ENCODE data around the gene FBLN1. TPM values are rescaled to one million over a fixed set of nuclear protein-coding genes. Genes with fewer than 3 reads are reported as not detected.

FBLN1 gene
- total and polyA plus RNA-seq, 11 donors = 22.4 to 239 (median 44.7) TPM

DNA sequence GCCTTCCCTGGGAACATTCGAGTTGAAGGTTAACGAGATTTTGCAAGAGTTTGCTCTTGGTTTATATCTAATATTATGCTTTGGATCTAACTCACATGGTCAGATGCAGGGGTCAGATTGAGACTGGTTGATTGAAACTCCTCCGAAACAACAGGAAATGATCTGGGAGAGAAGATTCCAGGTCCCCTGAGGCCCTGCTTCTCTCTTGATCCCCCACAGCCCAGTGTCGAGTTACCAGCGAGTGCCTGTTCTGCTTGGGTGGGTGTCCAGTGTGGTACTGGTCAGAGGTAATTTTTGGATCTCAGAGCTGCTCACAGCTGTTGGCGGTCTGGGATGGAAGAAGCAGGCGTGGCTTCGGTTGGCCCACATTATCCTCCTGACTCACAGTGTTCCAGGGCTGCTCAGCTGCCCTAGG, 9.2 kb downstream of the FBLN1 start:
- ATAC-seq = peak; percentile 74 to 93 (median 88)
- Histone ChIP-seq H3K9me3 (no peaks in the 10 kb centered on the region), H3K27ac (peak overlapping the region; percentile 23 to 77 (median 62)), H3K4me3 (no peak overlapping the region), H3K27me3 (peaks cover 0 to 3% (median 0%) of the 10 kb centered on the region in 9 donors), H3K4me1 (peaks cover 0 to 65% (median 15%) of the 10 kb centered on the region in 12 donors), H3K36me3 (no peaks in the 10 kb centered on the region)
- intact Hi-C loops (cut with DNase I) = loop anchor here in 2 of 10 donors (5.0 to 10.0 kb wide), 2 partner anchors 40 to 67 kb away; no protein-coding TSS in a partner anchor
- DNase-seq = peak; percentile 70 to 85 (median 78)
- TF ChIP-seq POLR2A (IDR thresholded peaks at IDR 0.05) (no peak), CTCF (IDR thresholded peaks at IDR 0.05) (no peak)
- WGBS, 4 donors = 47 to 64% (median 52%) methylated on average over 8 of the region's 8 CpGs

DNA sequence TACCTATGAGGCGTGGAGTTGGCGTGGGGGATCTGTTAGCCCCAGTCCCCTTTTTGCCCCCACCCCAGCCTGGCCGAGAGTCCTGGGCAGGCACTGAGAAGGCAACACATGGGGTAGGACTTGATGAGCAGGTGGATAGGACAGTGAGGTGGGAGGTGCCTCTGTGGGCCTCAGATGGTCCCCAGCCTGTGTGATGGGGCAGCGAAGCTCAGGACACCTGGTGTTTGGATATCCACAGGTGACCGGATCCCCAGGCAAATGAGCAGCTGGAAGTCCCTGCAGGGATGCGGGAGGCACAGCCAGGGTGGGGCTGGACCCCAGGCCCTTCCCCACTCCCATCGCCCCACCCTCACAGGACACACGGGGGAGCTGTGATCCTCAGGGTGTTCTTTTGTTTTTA, 9.7 kb downstream of the FBLN1 start:
- no peaks in the 10 kb centered on the region for H3K27me3 ChIP-seq
- no peaks in the 10 kb centered on the region for H3K9me3 ChIP-seq
- DNase-seq (peak in 1 of 5 donors; percentile 55), ATAC-seq (peak in 2 of 4 donors; percentile 3 to 6)
- H3K27ac ChIP-seq = peak overlapping the region in 11 of 12 donors; percentile 23 to 77 (median 63)
- peaks cover 0 to 67% (median 15%) of the 10 kb centered on the region in 12 donors for H3K4me1 ChIP-seq
- no peaks in the 10 kb centered on the region for H3K36me3 ChIP-seq
- intact Hi-C loops (cut with DNase I) = loop anchor here in 2 of 10 donors (5.0 to 10.0 kb wide), 2 partner anchors 40 to 68 kb away; no protein-coding TSS in a partner anchor
- TF ChIP-seq POLR2A (IDR thresholded peaks at IDR 0.05) (no peak), CTCF (IDR thresholded peaks at IDR 0.05) (no peak)
- 78 to 84% (median 80%) methylated on average over 6 to 8 of the region's 8 CpGs for WGBS, 4 donors
- H3K4me3 ChIP-seq = no peak overlapping the region

GRCh38 chr22:45515676-45516075, 13.0 kb downstream of the FBLN1 start:
- H3K27me3 ChIP-seq = no peaks in the 10 kb centered on the region
- H3K27ac ChIP-seq = peak overlapping the region in 3 of 12 donors; percentile 9 to 38 (median 37)
- intact Hi-C loops (cut with DNase I) = loop anchor here in 1 of 10 donors (10.0 kb wide), 1 partner anchor 71 kb away; no protein-coding TSS in a partner anchor
- 66 to 73% (median 68%) methylated on average over 8 to 9 of the region's 9 CpGs for WGBS, 4 donors
- DNase-seq (peak in 1 of 5 donors; percentile 64), ATAC-seq (peak in 2 of 4 donors; percentile 14 to 39)
- no peaks in the 10 kb centered on the region for H3K9me3 ChIP-seq
- peaks cover 0 to 62% (median 17%) of the 10 kb centered on the region in 12 donors for H3K4me1 ChIP-seq
- H3K4me3 ChIP-seq = peak overlapping the region in 1 of 12 donors; percentile 18
- TF ChIP-seq CTCF (IDR thresholded peaks at IDR 0.05) (no peak), POLR2A (IDR thresholded peaks at IDR 0.05) (no peak)
- H3K36me3 ChIP-seq = peaks cover 0 to 19% (median 0%) of the 10 kb centered on the region in 9 donors

GRCh38 chr22:45516163-45516562, 13.5 kb downstream of the FBLN1 start:
- peak in 1 of 4 donors; percentile 41 for ATAC-seq
- intact Hi-C loops (cut with DNase I) = loop anchor here in 1 of 10 donors (10.0 kb wide), 1 partner anchor 71 kb away; no protein-coding TSS in a partner anchor
- peaks cover 0 to 62% (median 17%) of the 10 kb centered on the region in 12 donors for H3K4me1 ChIP-seq
- H3K27ac ChIP-seq = peak overlapping the region in 2 of 12 donors; percentile 37 to 38
- H3K4me3 ChIP-seq = no peak overlapping the region
- no peaks in the 10 kb centered on the region for H3K27me3 ChIP-seq
- no peak for DNase-seq
- no peaks in the 10 kb centered on the region for H3K9me3 ChIP-seq
- H3K36me3 ChIP-seq = peaks cover 0 to 22% (median 0%) of the 10 kb centered on the region in 9 donors
- WGBS, 4 donors = 47 to 58% (median 51%) methylated on average over 7 of the region's 7 CpGs
- no peak for TF ChIP-seq POLR2A (IDR thresholded peaks at IDR 0.05)
- TF ChIP-seq CTCF (IDR thresholded peaks at IDR 0.05) = no peak
